Thoracic aorta (tissue), 2 donors: ENCODE results near the gene TUBG1. TPM values are rescaled to one million over a fixed set of nuclear protein-coding genes. Genes with fewer than 3 reads are reported as not detected.
"Not testable (repeated sequence)": the region's sequence is repeated elsewhere in the genome, so short reads cannot be mapped to it uniquely, and the experiment has no call there.

Source experiments
- ATAC-seq: fragments of 150-250 bp; one replicate; pipeline ENCODE4 v1.8.0; 2017; ENCODE audit warnings: low read depth; ENCODE audit not compliant: insufficient number of reproducible peaks, low FRiP score
- DNase-seq: peaks from one replicate; pipeline ENCODE4 v3.0.0-alpha.2; 2020; ENCODE audit warnings: low spot score
- H3K27ac ChIP-seq, 2 donors: fragments of 200-600 bp; sonication (generic); 1 replicate in 1 of 2; 2 replicates in 1 of 2; pipeline ENCODE4 v1.5.1; 2016; ENCODE audit warnings: mild to moderate bottlenecking in 2 of 2, moderate library complexity in 2 of 2
- H3K27me3 ChIP-seq: fragments of 200-600 bp; sonication (generic); replicated peaks from 2 replicates; pipeline ENCODE4 v1.6.0; 2016; ENCODE audit warnings: mild to moderate bottlenecking; ENCODE audit not compliant: insufficient read depth
- H3K36me3 ChIP-seq: fragments of 200-600 bp; sonication (generic); one replicate; pipeline ENCODE4 v1.5.1; 2016
- H3K4me1 ChIP-seq, 2 donors: fragments of 200-600 bp; sonication (generic); 1 replicate in 1 of 2; 2 replicates in 1 of 2; pipeline versions ENCODE4 v1.5.1 to v1.6.0; 2016; ENCODE audit warnings: low read depth in 2 of 2, mild to moderate bottlenecking in 1 of 2; ENCODE audit not compliant: control insufficient read depth in 1 of 2
- H3K4me3 ChIP-seq: fragments of 200-600 bp; sonication (generic); 2 replicates; pipeline ENCODE4 v1.5.1; 2016; ENCODE audit warnings: mild to moderate bottlenecking
- H3K9me3 ChIP-seq: fragments of 200-600 bp; sonication (generic); 2 replicates; pipeline ENCODE4 v1.5.1; 2016
- total RNA-seq, 2 donors: library from RNA; depleted of rRNA; stranded (reverse); fragments of >200 nt; gene quantifications; one replicate each; pipeline versions ENCODE4 v1.1.0 to v1.2.3, GENCODE V29; 2016
- TF ChIP-seq, protein P1 (sequence below): fragments of 200-600 bp; sonication (generic); IDR thresholded peaks from one replicate; pipeline ENCODE4 v1.5.1; 2019; ENCODE audit warnings: antibody characterized with exemption

Gene TUBG1
- total RNA-seq, 2 donors from 2014 or later = 26.7 to 47.0 TPM

DNA sequence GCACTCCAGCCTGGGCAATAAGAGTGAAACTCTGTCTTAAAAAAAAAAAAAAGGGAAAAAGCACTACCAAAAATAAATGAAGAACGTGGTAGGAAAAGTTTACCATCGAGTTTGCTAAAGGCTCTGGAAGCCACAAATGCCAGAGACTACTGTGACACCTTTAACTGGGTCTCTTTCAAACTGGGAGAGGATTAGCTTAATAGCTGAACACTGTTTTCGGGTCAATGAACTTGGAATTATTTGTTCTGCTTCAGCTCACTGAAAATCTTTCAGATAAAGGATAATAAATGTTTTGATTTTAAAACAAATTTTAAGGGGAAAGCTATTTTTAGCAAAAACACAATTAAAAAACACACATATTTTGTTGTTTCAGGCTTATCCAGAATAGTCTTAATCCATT is 1.7 kb upstream of the TUBG1 start:
- ATAC-seq (no peak), DNase-seq (no peak)
- Histone ChIP-seq H3K4me3 (peak overlapping the region; percentile 82), H3K27me3 (no peaks in the 10 kb centered on the region), H3K4me1 (peaks cover 18 to 39% of the 10 kb centered on the region in 2 donors), H3K27ac (no peak overlapping the region), H3K36me3 (peaks cover 8% of the 10 kb centered on the region), H3K9me3 (no peaks in the 10 kb centered on the region)
- TF ChIP-seq, protein P1, sequence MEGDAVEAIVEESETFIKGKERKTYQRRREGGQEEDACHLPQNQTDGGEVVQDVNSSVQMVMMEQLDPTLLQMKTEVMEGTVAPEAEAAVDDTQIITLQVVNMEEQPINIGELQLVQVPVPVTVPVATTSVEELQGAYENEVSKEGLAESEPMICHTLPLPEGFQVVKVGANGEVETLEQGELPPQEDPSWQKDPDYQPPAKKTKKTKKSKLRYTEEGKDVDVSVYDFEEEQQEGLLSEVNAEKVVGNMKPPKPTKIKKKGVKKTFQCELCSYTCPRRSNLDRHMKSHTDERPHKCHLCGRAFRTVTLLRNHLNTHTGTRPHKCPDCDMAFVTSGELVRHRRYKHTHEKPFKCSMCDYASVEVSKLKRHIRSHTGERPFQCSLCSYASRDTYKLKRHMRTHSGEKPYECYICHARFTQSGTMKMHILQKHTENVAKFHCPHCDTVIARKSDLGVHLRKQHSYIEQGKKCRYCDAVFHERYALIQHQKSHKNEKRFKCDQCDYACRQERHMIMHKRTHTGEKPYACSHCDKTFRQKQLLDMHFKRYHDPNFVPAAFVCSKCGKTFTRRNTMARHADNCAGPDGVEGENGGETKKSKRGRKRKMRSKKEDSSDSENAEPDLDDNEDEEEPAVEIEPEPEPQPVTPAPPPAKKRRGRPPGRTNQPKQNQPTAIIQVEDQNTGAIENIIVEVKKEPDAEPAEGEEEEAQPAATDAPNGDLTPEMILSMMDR = no peak

DNA sequence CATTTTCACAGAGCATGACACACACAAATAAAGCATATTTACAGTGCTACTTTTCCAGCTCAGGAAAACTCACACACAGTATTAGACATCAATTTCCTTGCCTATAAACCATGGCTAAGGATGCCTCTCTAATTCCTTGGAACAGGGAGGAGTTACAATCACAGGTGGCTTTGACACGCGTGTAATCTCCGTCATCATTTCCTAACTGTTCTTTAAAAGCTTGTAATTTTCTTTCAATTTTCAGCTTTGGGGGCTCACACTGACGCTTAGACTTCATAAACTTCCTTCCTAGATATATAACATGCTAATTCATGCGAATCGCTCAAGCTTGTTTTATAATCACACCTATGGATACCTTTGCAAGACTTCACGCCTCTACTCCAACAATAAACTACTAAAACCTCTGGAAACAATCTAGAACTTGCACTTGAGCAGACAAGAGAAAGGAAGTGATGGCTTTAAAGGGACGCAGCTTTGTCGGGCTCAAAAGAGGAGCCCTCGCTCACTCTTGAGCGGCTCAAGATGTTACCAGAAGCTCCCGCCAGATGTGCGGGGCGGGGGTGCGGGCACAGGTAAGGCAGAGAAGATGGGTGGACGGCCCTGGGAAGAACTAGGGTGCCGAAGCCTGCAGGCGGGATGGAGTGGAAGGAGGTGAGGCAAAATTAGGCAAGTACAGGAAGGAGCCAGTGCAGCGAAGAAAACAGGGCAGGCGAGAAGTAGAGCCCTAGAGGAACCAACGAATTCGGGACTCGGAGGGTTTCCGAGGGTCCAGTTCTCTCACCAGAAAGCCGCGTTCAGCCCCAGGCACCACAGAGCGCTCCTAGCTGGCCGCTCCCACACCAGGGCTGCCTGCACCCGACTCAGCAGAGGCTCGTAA is 940 bp upstream of the TUBG1 start:
- TF ChIP-seq, protein P1 = no peak
- ATAC-seq (peak; percentile 7), DNase-seq (no peak)
- Histone ChIP-seq H3K36me3 (peaks cover 8% of the 10 kb centered on the region), H3K4me3 (peak overlapping the region; percentile 82), H3K27ac (peak overlapping the region; percentile 79 to 84), H3K4me1 (peaks cover 18 to 39% of the 10 kb centered on the region in 2 donors), H3K9me3 (no peaks in the 10 kb centered on the region), H3K27me3 (no peaks in the 10 kb centered on the region)

DNA sequence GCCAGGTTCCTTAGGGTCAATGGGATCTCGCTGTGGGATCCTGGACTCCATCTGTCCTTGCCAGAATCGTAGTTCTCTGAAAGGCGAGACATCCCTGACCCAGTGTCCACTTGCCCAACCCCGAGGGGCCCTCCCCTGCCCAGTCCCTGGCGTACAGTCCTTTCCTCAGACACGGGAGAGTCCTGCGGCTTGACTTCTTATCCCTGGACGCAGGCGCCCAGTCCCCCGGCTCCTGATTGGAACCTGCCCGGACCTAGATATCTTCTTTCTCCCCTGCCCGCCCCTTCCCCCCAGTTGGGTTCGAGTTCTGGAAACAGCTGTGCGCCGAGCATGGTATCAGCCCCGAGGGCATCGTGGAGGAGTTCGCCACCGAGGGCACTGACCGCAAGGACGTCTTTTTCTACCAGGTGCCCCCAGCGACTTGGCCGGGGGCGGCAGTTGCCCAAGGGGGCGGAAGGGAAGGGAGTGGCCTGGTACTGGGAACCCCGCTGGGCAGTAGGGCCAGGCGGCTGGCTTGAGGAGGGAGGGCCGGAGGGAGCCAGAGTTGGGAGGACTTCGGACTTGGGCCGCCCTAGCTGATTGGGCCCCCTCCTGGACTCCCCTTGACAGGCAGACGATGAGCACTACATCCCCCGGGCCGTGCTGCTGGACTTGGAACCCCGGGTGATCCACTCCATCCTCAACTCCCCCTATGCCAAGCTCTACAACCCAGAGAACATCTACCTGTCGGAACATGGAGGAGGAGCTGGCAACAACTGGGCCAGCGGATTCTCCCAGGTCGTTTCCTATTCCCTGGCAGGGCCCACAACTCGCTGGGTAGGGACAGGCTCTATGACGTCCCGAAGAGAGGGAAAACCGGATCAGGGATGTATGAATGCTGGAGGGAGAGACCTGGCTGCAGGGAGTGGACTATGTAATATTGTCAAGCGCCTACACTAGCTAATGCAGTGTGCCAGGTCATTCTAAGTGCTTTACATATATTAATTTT is 625 bp downstream of the TUBG1 start:
- not testable (repeated sequence) for H3K9me3 ChIP-seq, H3K27me3 ChIP-seq, DNase-seq
- peak overlapping the region; percentile 82 for H3K4me3 ChIP-seq
- ATAC-seq = peak; percentile 9
- peaks cover 18 to 34% of the 10 kb centered on the region in 2 donors for H3K4me1 ChIP-seq
- H3K27ac ChIP-seq = peak overlapping the region; percentile 67 to 82
- peaks cover 23% of the 10 kb centered on the region for H3K36me3 ChIP-seq

DNA sequence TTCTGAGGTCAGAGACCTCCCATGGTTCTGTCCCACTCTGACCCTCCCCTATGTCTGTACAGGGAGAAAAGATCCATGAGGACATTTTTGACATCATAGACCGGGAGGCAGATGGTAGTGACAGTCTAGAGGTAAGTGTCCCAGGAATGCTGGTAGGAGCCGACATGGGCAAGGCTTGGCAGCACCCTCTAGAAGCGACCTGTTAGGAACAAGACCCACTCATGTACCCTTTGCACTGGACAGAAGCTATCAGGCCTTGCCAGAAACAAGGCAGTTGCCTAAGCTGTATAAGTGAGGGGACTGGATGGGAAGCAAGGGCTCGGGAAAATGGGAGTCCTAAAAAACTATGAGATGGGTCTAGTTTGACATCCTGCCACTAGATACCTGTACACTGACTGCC is 2.5 kb downstream of the TUBG1 start:
- no peak overlapping the region for H3K4me3 ChIP-seq
- peaks cover 25% of the 10 kb centered on the region for H3K36me3 ChIP-seq
- ATAC-seq = no peak
- no peak overlapping the region for H3K27ac ChIP-seq
- TF ChIP-seq, protein P1 = no peak
- no peaks in the 10 kb centered on the region for H3K27me3 ChIP-seq
- no peaks in the 10 kb centered on the region for H3K9me3 ChIP-seq
- H3K4me1 ChIP-seq = peaks cover 11 to 15% of the 10 kb centered on the region in 2 donors
- DNase-seq = no peak

DNA sequence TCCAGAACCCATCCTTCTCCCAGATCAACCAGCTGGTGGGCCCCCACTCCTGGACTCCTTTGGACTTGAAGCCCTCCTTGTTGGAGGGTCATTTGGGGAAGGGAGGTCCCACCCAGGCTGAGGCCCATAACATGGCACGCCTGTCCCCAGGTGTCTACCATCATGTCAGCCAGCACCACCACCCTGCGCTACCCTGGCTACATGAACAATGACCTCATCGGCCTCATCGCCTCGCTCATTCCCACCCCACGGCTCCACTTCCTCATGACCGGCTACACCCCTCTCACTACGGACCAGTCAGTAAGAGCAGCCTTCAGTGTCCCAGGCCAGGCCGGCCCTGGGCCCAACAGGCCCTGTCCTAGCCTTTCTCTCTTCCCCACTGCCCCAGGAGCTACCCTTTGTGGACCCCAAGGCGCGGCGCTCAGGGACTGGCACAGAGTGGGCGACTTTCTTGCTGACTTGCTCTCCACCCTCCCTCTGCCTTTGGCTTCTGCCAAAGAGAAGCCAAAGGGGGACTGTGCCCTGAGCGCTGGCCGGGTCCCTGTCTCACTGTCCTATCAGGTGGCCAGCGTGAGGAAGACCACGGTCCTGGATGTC is 4.3 kb downstream of the TUBG1 start:
- no peak for ATAC-seq
- Histone ChIP-seq H3K4me1 (peaks cover 7 to 10% of the 10 kb centered on the region in 2 donors), H3K9me3 (no peaks in the 10 kb centered on the region), H3K27ac (no peak overlapping the region), H3K27me3 (no peaks in the 10 kb centered on the region), H3K36me3 (peaks cover 25% of the 10 kb centered on the region), H3K4me3 (no peak overlapping the region)
- TF ChIP-seq, protein P1 = no peak
- DNase-seq = no peak
